H1 (cell line): Measurements from ENCODE around the gene HTR6. TPM values are rescaled to one million over a fixed set of nuclear protein-coding genes. Genes with fewer than 3 reads are reported as not detected.

Experiments used
- CTCF ChIA-PET: fragments of 300-600 bp; sonication (Branson Sonifier 250); formaldehyde crosslinking; loops from one replicate; lab custom pipeline; 2021; ENCODE audit not compliant: partially characterized antibody; lab: Charles Lee
- POLR2A ChIA-PET: fragments of 300-600 bp; sonication (Branson Sonifier 250); formaldehyde crosslinking; loops from one replicate; lab custom pipeline; 2021; ENCODE audit warnings: inconsistent platforms; ENCODE audit not compliant: partially characterized antibody; lab: Charles Lee
- DNase-seq, 2 experiments: peaks; one replicate each; pipeline versions ENCODE4 v3.0.0 to v3.0.0-alpha.2; 2010 to 2022; ENCODE audit warnings: low spot score in 2 of 2, low read depth in 1 of 2, mixed read lengths in 1 of 2
- FAIRE-seq: peaks from 2 replicates; lab custom pipeline; 2011; peaks lifted over from hg19 to GRCh38; lab: Jason Lieb, UNC
- H2AFZ ChIP-seq: 2 replicates; pipeline ENCODE4 v1.8.1; 2012; ENCODE audit warnings: low read length, inconsistent platforms
- H2AK5ac ChIP-seq: 2 replicates; pipeline ENCODE4 v1.6.1; 2013; ENCODE audit warnings: low read depth, low read length
- H2BK120ac ChIP-seq: replicated peaks from 2 replicates; pipeline ENCODE3; 2013; ENCODE audit warnings: low read depth, low read length, inconsistent platforms
- H2BK12ac ChIP-seq: 2 replicates; pipeline ENCODE4 v1.6.1; 2013; ENCODE audit warnings: low read depth, low read length
- H2BK15ac ChIP-seq: 2 replicates; pipeline ENCODE4 v1.6.1; 2013; ENCODE audit warnings: low read length
- H2BK20ac ChIP-seq: 2 replicates; pipeline ENCODE4 v1.6.1; 2013; ENCODE audit warnings: low read length
- H2BK5ac ChIP-seq: 2 replicates; pipeline ENCODE4 v1.6.1; 2013; ENCODE audit warnings: low read depth, low read length
- H3K14ac ChIP-seq: 2 replicates; pipeline ENCODE4 v1.6.1; 2013; ENCODE audit warnings: inconsistent platforms; ENCODE audit not compliant: insufficient read length
- H3K18ac ChIP-seq: 2 replicates; pipeline ENCODE4 v1.6.1; 2013; ENCODE audit warnings: low read length; ENCODE audit errors: extremely low read depth
- H3K23ac ChIP-seq: 2 replicates; pipeline ENCODE4 v1.6.1; 2013; ENCODE audit warnings: inconsistent platforms; ENCODE audit not compliant: insufficient read length
- H3K23me2 ChIP-seq: 2 replicates; pipeline ENCODE4 v1.6.1; 2013; ENCODE audit warnings: low read depth, low read length
- H3K27ac ChIP-seq: 2 replicates; pipeline ENCODE4 v1.6.1; 2011; ENCODE audit warnings: low read depth, low read length, inconsistent platforms
- H3K27me3 ChIP-seq, 4 experiments: replicated peaks in 1 of 4; 1 replicate in 1 of 4; 2 replicates in 3 of 4; pipeline versions ENCODE4 v1.6.1 to v1.8.1; 2011 to 2013; ENCODE audit warnings: low read length in 3 of 4, mild to moderate bottlenecking in 3 of 4, inconsistent platforms in 2 of 4, mixed read lengths in 2 of 4, moderate library complexity in 1 of 4; ENCODE audit not compliant: control insufficient read depth in 3 of 4, insufficient read depth in 3 of 4; ENCODE audit errors: extremely low read depth in 1 of 4
- H3K36me3 ChIP-seq, 4 experiments: 2 replicates each; pipeline versions ENCODE4 v1.6.1 to v1.8.1; 2011 to 2013; ENCODE audit warnings: mild to moderate bottlenecking in 4 of 4, low read length in 3 of 4, moderate library complexity in 2 of 4, control low read depth in 1 of 4, inconsistent platforms in 1 of 4; ENCODE audit not compliant: insufficient read depth in 4 of 4, control insufficient read depth in 2 of 4
- H3K4ac ChIP-seq: replicated peaks from 2 replicates; pipeline ENCODE3; 2013; ENCODE audit warnings: low read length, low read depth, mixed read lengths, inconsistent platforms; ENCODE audit not compliant: insufficient read length
- H3K4me1 ChIP-seq, 4 experiments: replicated peaks in 1 of 4; 1 replicate in 1 of 4; 2 replicates in 3 of 4; pipeline versions ENCODE4 v1.6.1 to v1.8.1; 2011 to 2013; ENCODE audit warnings: low read length in 3 of 4, inconsistent platforms in 2 of 4, mixed read lengths in 1 of 4; ENCODE audit not compliant: insufficient read depth in 4 of 4, control insufficient read depth in 3 of 4
- H3K4me2 ChIP-seq, 2 experiments: 2 replicates each; pipeline versions ENCODE4 v1.6.1 to v1.8.1; 2011 to 2013; ENCODE audit warnings: low read depth in 2 of 2, low read length in 2 of 2, control low read depth in 1 of 2, inconsistent platforms in 1 of 2, mild to moderate bottlenecking in 1 of 2; ENCODE audit not compliant: insufficient read depth in 1 of 2
- H3K4me3 ChIP-seq, 4 experiments: fragments of 200-600, 300-600 bp in 1 of 4; sonication (generic), shearing (Covaris generic), sonication (Bioruptor Twin) in 1 of 4; 2 replicates each; pipeline versions ENCODE4 v1.5.1 to v1.8.1; 2011 to 2016; ENCODE audit warnings: low read length in 4 of 4, low read depth in 3 of 4, control low read depth in 2 of 4, inconsistent platforms in 2 of 4, mild to moderate bottlenecking in 2 of 4, mixed read lengths in 1 of 4, moderate library complexity in 1 of 4; ENCODE audit not compliant: insufficient read depth in 2 of 4; ENCODE audit errors: extremely low read depth in 1 of 4
- H3K56ac ChIP-seq: replicated peaks from 2 replicates; pipeline ENCODE3; 2013; ENCODE audit warnings: low read depth, mild to moderate bottlenecking, mixed read lengths, low read length, inconsistent platforms; ENCODE audit not compliant: insufficient read length
- H3K79me1 ChIP-seq: 2 replicates; pipeline ENCODE4 v1.6.1; 2013; ENCODE audit warnings: low read depth, low read length, control low read depth
- H3K79me2 ChIP-seq, 2 experiments: 2 replicates each; pipeline versions ENCODE4 v1.6.1 to v1.8.1; 2012 to 2013; ENCODE audit warnings: low read length in 2 of 2, mild to moderate bottlenecking in 2 of 2, inconsistent platforms in 1 of 2; ENCODE audit not compliant: insufficient read depth in 2 of 2, control insufficient read depth in 1 of 2
- H3K9ac ChIP-seq, 4 experiments: replicated peaks in 1 of 4; 1 replicate in 1 of 4; 2 replicates in 3 of 4; pipeline versions ENCODE4 v1.6.1 to v1.8.1; 2011 to 2013; ENCODE audit warnings: low read depth in 3 of 4, low read length in 3 of 4, control low read depth in 2 of 4, mild to moderate bottlenecking in 2 of 4, moderate library complexity in 2 of 4, inconsistent platforms in 1 of 4; ENCODE audit errors: extremely low read depth in 1 of 4
- H3K9me3 ChIP-seq, 2 experiments: 2 replicates each; pipeline versions ENCODE4 v1.6.1 to v1.8.1; 2012 to 2013; ENCODE audit warnings: mild to moderate bottlenecking in 2 of 2, moderate library complexity in 2 of 2, control low read depth in 1 of 2, inconsistent platforms in 1 of 2, low read depth in 1 of 2, low read length in 1 of 2, mixed read lengths in 1 of 2; ENCODE audit not compliant: insufficient read depth in 2 of 2
- H4K20me1 ChIP-seq, 2 experiments: replicated peaks in 1 of 2; 2 replicates each; pipeline versions ENCODE3 to v1.8.1; 2011 to 2013; ENCODE audit warnings: inconsistent platforms in 2 of 2, low read length in 2 of 2, mild to moderate bottlenecking in 1 of 2; ENCODE audit not compliant: insufficient read depth in 2 of 2, control insufficient read depth in 1 of 2
- H4K5ac ChIP-seq: 2 replicates; pipeline ENCODE4 v1.6.1; 2013; ENCODE audit warnings: low read length, low read depth, mixed read lengths, inconsistent platforms; ENCODE audit not compliant: insufficient read length
- H4K8ac ChIP-seq: 2 replicates; pipeline ENCODE4 v1.8.0; 2013; ENCODE audit warnings: mild to moderate bottlenecking, moderate library complexity, low read length, inconsistent platforms; ENCODE audit not compliant: insufficient read depth; ENCODE audit errors: extremely low read depth
- H4K91ac ChIP-seq: replicated peaks from 2 replicates; pipeline ENCODE3; 2013; ENCODE audit warnings: low read length, mixed read lengths, inconsistent platforms; ENCODE audit not compliant: insufficient read length
- SRF ChIP-seq: IDR thresholded peaks from 2 replicates; pipeline ENCODE4 v1.6.1; 2011; ENCODE audit warnings: mild to moderate bottlenecking, low read depth, low read length, moderate library complexity
- WGBS, 2 experiments: shearing (Covaris generic) in 1 of 2; methylation state at CpG; one replicate each; pipeline versions ENCODE4 v1.1.6 to v1.1.7; 2013 to 2015; ENCODE audit warnings: low lambda C conversion rate in 2 of 2, mixed read lengths in 2 of 2, inconsistent platforms in 1 of 2, low coverage in 1 of 2, missing lambda C conversion rate in 1 of 2; ENCODE audit not compliant: insufficient replicate concordance in 2 of 2, insufficient coverage in 1 of 2, insufficient read length in 1 of 2; ENCODE audit errors: extremely low coverage in 1 of 2, missing lambda C conversion rate in 1 of 2; 5-methylcytosine and 5-hydroxymethylcytosine counted together
- polyA plus RNA-seq, 7 experiments: library from polyadenylated mRNA; depleted of rRNA in 3 of 7; stranded (reverse) in 5 of 7; unstranded in 2 of 7; fragments of >200 nt in 5 of 7; fragments of 200-250 nt in 2 of 7; gene quantifications; 1 replicate in 5 of 7; 2 replicates in 1 of 7; 4 replicates in 1 of 7; pipeline versions ENCODE4 v1.2.1 to v1.2.3, GENCODE V29; 2011 to 2013; ENCODE audit warnings: missing spikeins in 2 of 7, mixed read lengths in 2 of 7
- total RNA-seq: library from RNA; stranded (reverse); fragmentation: NEBNext Ultra II Directional; extraction: Animal tissue kit (Norgen Biotek cat#: 25700); gene quantifications from 2 replicates; pipeline ENCODE4 v1.2.1, GENCODE V29; 2021

HTR6 gene
- total and polyA plus RNA-seq, 2 of the 8 experiments (the other 6 are each of a cell fraction or from before 2014, with no cell fraction given) = 0.76 to 0.95 TPM

DNA sequence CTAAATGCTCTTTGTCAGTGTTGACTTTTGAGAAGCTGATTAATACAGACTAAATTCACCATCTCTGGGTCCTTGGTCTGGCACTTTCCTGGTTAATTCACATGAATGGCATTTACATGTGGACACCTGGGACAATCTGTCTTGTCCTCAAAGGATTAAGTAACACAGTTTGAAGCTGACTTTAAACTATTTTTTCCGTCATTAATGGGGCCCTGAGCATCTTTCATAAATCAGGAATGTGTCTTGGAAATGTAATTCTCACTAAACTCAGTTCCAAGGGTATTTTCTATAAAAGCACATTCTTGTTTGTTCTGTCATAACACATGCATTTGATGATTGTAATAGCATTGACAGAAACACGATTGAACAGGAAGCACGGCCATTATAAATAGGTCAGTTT, 47.3 kb upstream of the HTR6 start:
- Histone ChIP-seq H3K79me1 (peaks cover 11% of the 10 kb centered on the region), H3K4me3 (no peak overlapping the region), H3K56ac (no peak overlapping the region), H4K5ac (no peak overlapping the region), H3K4ac (no peak overlapping the region), H3K4me1 (peaks cover 0 to 10% (median 2%) of the 10 kb centered on the region in 4 experiments; a peak in 3 of 7 replicates), H3K14ac (no peak overlapping the region), H4K91ac (no peak overlapping the region), H2BK5ac (no peak overlapping the region), H3K4me2 (no peak overlapping the region), H3K36me3 (no peaks in the 10 kb centered on the region; a peak in 2 of 8 replicates), H2AFZ (no peak overlapping the region), H3K27me3 (no peaks in the 10 kb centered on the region), H2BK12ac (no peak overlapping the region), H3K18ac (no peak overlapping the region), H3K9me3 (no peaks in the 10 kb centered on the region), H3K23ac (no peak overlapping the region), H2BK20ac (no peak overlapping the region), H3K27ac (no peak overlapping the region), H2BK15ac (no peak overlapping the region), H2BK120ac (no peak overlapping the region), H3K79me2 (peaks cover 0 to 34% of the 10 kb centered on the region in 2 experiments; a peak in 2 of 4 replicates), H4K20me1 (no peaks in the 10 kb centered on the region), H2AK5ac (no peak overlapping the region), H4K8ac (no peak overlapping the region), H3K23me2 (no peaks in the 10 kb centered on the region; the same call in 1 of the 2 replicates), H3K9ac (no peak overlapping the region)
- no peak for DNase-seq
- 86% methylated on average over 3 of the region's 3 CpGs; no CpG with 5 or more reads in 1 of the 2 experiments for WGBS, 2 experiments
- no peak for FAIRE-seq
- ChIA-PET CTCF (interaction anchor here (0.9 to 2.3 kb wide), 3 partner anchors 23 to 36 kb away, joined by 4 to 9 read pairs (median 4); no protein-coding TSS in a partner anchor), POLR2A (interaction anchor here (0.9 to 1.5 kb wide), 3 partner anchors 14 to 141 kb away, joined by 3 read pairs; no protein-coding TSS in a partner anchor)
- TF ChIP-seq SRF = no peak
